Stimulated activated CD4-positive, alpha-beta T cell treated with anti-CD3 and anti-CD28 coated beads, Interleukin-15, amount 100 ng/mL, for 1 hour (primary cell): Measurements from ENCODE around the gene SRRD.
"Not testable (repeated sequence)": the region's sequence is repeated elsewhere in the genome, so short reads cannot be mapped to it uniquely, and the experiment has no call there.

Experiments used
- DNase-seq, 2 donors: peaks; one replicate each; pipeline ENCODE4 v3.0.0-alpha.2; 2020; ENCODE audit warnings: low read depth in 1 of 2, low spot score in 1 of 2

Gene SRRD

GRCh38 chr22:26516503-26516902 lies 32.8 kb downstream of the SRRD start:
- DNase-seq, result no peak

DNA sequence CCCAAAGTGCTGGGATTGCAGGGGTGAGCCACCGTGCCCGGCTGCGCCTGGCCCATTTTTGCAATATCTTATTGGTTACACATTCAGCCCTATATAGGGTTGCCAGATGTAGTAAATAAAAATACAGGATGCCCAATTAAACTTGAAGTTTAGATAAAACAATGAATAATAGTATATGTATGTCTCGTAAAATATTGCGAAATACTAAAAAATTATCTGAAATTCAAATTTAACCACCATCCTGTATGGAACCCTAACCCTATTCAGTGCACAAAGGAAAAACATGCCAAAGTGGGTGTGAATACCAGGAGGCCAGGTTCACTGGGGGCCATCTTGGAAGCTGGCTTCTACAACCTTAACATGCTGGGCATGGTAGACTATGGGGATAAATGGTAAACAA lies 33.8 kb downstream of the SRRD start:
- no peak for DNase-seq

DNA sequence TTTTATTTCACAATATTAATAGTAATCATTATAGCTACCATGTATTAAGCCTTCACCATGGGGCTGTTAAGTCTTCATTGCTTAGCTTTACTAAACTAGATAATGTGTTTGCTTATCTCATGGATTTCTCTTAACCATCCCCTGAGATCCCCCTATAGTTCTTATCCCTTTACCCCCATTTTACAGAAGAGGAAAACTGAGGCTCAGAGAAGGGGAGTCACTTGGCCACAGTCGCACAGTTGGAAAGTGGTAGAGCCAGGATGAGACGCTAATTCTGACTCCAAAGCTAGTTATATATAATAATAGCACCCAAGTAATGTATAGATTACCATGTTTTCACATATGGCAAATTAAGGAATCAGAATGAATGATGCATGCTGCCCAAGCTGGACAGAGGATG lies 38.3 kb downstream of the SRRD start:
- DNase-seq, result no peak

DNA sequence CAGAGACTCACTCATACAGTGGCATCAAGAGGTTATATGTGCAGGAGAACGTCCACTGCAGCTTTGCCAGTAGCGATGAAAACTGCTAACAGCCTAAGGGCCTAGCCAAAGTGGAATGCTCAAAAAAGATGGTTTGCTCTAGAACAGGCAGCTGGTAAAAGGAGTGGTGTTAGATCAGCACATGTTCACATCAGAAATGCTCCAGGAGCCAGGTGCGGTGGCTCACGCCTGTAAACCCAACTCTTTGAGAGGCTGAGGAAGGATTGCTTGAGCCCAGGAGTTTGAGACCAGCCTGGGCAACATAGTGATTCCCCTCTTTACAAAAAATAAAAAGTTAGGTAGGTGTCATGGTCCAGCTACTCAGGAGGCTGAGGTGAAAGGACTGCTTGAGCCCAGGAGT lies 38.9 kb downstream of the SRRD start:
- DNase-seq, result no peak

GRCh38 chr22:26524870-26525269 lies 41.2 kb downstream of the SRRD start:
- no peak for DNase-seq

DNA sequence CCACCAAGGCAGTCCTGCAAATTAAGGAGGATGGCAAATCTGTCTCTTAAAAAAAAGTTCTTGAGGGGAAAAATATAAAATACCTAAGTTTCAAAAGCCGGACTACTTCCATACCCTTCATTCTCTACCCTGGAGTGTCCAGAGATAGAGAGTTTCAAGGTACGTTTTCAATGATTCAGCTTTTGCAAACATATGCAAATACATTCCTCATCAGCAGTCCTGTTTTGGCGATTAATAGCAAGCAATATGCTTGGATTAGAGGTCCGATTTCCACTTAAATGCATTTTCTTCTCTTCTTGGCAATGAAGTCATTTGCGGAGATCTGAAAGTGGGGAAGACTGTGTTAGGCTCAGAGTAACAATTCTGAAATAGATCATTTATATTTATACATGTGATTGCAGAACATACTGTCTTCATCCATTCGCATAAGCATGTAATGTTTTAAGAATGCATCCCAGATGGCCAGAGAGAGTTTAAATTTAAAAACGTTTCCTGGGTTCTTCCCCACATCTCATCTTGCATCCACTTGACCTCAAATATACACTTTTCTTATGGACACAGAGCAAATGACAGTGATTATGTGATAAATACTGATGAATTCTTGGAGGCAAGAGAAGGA lies 42.4 kb downstream of the SRRD start:
- no peak for DNase-seq

DNA sequence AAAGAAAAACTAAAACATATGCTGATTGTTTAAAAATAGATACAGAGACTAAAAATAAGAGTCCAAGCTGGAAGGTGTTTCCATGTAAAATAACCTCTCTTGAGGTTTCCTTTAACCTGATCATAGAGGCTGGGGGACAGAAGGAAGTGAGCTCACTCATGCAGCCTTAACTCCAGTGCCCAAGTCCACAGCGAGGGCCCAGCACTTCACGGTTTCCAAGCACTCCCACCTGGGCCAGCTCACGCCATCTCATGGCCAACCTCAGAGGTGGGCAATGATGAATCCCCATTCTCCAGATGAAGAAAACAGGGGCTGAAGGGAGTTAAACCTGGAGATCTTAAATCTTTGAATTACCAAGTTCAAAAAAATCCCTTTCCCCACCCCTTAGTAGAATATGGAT lies 43.5 kb downstream of the SRRD start:
- DNase-seq, result no peak

DNA sequence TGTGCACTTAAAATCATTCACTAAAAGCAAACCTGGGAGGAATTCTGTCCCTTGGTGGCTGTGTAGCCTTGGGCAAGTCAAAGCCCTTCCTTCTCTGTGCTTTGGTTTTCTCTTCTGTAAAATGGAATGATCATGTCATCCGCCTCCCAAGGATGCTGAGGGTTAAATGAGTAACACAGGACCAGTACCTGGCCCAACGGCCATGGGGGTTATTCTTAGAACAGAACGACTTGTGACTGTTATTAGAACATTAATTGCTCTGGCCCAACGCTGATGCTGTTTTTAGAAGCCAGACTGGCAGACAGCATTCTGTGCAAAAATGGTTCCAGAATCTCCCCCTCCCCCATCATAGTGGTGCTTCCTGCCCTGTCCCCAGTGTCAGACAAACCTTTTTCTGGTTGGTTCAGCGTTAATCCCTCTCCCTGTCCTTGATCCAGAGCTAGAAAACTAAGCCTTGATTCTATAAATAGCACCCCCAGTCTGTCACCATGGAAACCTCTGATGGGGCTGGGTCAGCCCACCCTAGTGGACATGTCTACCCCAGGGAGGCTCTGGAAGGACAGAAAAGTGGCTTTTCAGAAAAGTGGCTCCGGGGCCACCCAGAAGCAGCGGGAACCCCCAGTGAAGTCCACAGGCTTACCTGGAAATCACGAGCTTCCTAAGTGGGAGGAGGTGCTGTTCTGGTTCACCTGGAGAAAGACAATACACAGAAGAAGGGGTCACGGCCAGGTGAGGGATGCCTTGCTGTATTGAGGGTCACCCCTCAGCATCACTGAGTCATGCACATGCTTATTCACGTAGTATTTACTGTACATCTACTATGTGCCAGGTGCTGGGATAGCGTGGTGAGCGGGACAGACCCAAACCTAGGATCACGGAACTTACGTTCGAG lies 44.1 kb downstream of the SRRD start:
- no peak for DNase-seq

GRCh38 chr22:26528518-26528917 lies 44.8 kb downstream of the SRRD start:
- DNase-seq, result not testable (repeated sequence)

GRCh38 chr22:26529345-26529744 lies 45.7 kb downstream of the SRRD start:
- DNase-seq, result no peak

DNA sequence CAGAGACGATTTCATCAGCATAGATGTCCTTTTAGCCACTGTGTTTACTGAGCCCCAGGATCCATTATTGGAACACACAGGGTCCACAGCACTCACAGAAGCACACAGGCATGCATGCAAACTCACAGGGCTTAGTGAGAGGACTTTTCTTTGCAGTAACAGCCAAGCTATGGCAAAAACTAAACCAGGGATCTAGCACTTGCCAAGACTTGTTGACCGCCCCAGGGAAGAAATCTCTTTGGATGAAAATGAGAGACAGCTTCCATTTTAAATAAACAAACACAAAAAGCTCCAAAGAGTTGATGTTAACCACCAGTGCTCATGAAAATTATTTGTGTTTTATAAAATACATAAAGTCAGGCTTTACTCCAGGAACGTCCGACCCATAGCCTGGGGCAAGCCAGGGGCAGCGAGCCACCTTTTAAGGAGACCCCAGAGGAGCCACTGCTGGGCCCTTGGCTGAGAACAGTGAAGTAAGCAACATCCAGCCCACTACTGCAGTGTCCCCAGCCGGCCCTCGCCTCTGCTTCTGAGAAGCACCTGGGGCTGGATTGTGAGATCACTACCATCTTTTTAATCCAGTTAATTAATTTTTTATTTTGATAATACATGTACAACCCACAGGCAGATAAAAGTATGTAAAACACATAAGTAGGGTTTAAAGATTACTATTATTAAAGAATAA lies 50.6 kb downstream of the SRRD start:
- no peak for DNase-seq

DNA sequence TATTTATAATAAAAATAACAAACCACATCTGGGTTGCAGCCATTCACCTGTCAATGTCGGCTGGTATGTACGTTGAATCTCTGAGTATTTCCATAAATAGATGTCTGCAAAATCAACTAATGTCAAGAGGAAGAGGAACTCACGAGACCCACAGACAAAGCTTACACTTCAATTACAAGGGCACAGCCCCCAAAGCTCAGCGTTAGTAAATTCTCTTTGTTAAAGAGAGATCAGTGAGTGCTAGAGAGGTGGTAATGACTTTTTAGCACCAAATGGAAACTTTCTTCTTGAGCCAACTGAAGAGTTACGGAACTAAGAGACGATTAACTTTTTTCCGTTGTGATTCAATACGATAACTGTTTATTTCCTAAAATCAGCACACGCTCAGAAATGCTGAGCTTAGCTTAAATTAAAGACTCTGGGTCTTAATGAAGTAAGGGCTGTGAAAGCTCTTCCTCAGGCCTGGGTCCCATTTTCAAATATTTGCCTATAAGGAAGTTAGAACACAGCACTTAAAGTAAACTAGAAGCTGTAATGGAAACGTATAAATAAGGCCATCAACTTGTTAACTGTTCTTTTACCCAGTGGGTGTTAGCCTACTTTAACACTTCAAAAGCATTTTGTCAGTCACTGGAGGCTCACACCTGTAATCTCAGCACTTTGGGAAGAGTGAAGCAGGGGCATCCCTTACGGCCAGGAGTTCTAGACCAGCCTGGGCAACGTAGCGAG lies 51.4 kb downstream of the SRRD start:
- DNase-seq, result no peak

DNA sequence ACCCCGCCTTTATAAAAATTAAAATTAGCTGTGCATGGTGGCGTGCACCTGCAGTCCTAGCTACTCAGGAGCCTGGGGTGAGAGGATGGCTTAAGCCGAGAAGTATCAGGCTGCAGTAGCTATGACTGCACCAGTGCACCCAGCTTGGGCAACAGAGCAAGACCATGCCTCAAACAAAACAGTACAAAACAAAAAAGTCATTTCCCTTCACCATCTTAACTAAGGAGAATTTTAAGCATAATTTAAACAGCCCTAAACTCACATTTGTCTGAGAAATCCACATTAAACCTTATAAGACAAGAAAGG lies 51.9 kb downstream of the SRRD start:
- no peak for DNase-seq

- DNase-seq, result no peak
Observed at GRCh38 chr22:26536056-26536761, 52.5 kb downstream of the SRRD start.

GRCh38 chr22:26536762-26537134 lies 53.1 kb downstream of the SRRD start:
- no peak for DNase-seq

DNA sequence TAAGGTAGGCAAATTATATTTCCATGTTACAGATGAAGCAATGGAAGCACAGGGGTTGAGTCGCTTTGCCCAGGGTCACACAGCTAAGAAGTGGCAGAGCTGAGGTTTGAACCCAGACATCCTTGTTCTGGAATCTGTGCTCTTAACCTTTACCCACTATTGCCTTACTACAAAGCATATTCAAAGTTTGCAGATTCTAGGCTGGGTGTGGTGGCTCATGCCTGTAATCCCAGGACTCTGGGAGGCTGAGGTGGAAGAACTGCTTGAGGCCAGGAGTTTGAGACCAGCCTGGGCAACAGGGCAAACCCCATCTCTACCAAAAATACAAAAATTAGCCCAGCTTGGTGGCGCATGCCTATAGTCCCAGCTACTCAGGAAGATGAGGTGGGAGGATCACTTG lies 56.4 kb downstream of the SRRD start:
- DNase-seq, result no peak

DNA sequence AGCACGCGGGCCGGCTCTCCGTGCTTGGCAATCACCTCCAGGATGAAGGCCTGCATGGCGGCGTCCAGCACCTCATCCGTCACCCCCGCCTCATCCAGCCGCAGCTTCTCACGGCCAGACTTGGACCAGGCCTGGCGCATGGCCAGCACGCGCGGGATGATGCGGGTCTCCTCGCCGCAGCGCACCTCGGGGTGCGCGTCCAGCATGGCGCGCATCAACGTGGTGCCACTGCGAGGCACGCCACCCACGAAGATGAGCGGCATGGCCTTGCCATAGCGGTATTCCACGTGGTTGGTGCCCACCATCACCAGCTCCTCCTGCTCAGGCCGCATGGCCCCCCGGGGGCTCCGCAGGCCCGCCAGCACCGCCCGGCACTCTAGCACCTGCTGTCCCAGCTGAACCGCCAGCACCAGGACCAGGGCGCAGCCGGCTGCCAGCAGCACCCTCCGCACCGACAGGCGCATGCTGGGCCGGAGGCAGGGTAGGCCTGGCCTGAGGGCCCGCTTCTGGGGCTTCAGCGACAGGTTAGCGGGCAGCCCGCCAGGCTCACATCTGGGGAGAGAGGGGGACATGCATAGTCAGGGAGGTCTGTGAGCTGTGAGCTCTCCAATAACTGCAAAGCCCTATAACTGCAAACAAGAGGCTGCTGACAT lies 57.6 kb downstream of the SRRD start:
- DNase-seq, result no peak

DNA sequence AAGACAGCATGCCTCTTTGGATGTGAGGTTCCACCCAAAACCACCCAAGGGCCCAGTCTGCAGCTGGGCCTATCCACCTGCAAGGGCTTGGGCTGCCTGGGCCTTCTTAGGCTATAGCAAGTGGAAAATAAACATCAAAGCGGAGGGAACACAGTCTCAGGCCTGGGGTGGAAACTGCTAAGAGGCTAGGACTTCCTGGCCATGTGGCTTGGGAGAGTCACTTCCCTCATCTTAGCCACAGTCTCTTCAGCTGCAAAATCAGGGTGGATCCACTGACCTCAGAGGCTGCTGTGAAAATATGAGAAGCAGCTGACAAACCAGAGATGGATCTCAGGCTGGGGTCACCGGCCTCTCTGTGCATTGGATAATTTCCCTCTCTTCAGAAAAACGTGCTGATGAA lies 59.2 kb downstream of the SRRD start:
- DNase-seq, result no peak
